ENCODE measurements around the gene TUBB2A. TPM values are rescaled to one million over a fixed set of nuclear protein-coding genes. Genes with fewer than 3 reads are reported as not detected.
A peak's percentile ranks its signal among the peaks of the same experiment; 100 is the strongest.

TUBB2A gene
- total RNA-seq, 1 experiment from 2014 or later = 33.3 TPM

DNA sequence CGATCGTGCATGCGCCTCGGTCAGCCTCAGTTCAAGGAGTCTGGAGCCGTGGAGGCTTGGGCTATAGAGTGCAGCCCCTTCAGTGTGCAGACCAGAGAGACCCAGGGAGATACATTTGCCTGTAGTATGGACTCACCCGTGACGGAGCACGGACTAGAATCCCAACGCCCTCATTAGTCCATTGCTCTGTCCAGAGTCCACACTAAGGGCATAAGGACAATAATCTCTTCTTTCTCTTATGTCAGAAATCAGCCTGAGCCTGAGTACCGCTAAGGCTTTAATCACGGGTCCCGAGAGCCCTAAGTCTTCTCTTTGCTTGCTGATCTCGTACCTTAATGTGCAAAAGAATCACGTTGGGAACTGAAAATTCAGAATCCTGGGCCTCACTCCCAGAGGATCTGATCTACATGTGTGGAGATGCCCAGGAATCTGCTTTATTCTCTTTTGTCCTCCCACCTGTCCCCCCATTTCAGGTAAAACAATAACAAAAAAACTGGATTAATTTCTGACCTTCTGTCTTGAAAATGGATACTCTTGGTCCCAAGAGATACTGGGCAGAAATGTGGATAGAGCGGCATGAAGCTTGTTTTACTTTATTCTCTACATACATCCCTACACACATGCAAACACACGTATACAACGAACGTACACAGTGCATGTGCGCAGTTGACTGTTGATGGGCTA lies 38.2 kb downstream of the TUBB2A start:
- in situ Hi-C loops (cut with HindIII; ENCODE audit: low pct_unique_long_range_greater_than_20kb, low sequenced_read_pairs) (no loop called here), intact Hi-C loops (cut with micrococcal nuclease; ENCODE audit: unreplicated experiment) (no loop called here)
- H3K4me3 ChIP-seq (ENCODE audit: low read depth in 2 of 2, low read length in 2 of 2) = peak overlapping the region; percentile 72 to 96

DNA sequence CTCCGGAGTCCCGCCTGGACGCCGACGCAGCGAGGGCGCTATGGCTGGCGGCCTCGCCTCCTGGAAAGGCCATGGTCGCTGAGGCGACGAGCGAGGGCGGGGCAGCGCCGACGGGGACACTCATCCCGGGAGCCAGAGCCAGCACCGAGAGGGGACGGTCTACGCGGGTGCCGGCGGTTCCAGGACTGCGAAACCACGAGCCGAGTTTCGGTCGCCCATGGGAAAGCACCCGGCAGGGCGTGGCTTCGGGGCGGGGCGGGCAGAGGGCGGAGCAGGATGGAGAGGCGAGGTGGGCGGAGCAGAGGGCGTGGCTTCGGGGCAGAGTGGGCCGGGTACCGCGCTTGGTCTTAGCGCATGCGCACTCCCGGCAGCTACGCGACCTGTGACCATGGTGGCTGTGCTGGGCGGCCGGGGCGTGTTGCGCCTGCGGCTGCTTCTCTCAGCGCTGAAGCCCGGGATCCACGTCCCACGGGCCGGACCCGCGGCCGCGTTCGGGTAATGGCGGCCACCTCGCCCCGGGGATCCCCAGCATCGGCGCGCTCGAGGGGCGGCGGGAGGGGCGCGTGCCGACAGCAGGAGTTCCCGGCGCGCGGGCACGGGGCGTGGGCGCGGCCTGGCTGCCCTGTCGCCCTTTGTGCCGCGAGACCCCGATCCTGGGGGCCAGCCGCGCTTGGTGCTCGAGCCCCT lies 38.8 kb downstream of the TUBB2A start, which contains the start of gene BPHL:
Gene BPHL, plus strand, starts transcription at position 359 of the 687 bp plus-strand sequence. Its CDS starts 30 bp downstream, at position 389.
- Histone ChIP-seq H3K4me1 (ENCODE audit: control insufficient read depth, insufficient read depth, low read length) (peaks cover 4% of the 10 kb centered on the region; the same call in 1 of the 2 replicates), H3K9me3 (ENCODE audit: control insufficient read depth, insufficient read depth, low read depth, low read length) (no peaks in the 10 kb centered on the region), H3K27me3 (ENCODE audit: control insufficient read depth, insufficient read depth, low read length) (no peaks in the 10 kb centered on the region), H3K27ac (ENCODE audit: low read length) (peak within 1 kb of the TSS; percentile 88), H3K4me3 (ENCODE audit: low read depth in 2 of 2, low read length in 2 of 2) (peak within 1 kb of the TSS; percentile 72 to 96), H3K36me3 (ENCODE audit: control insufficient read depth, insufficient read depth, low read length) (peaks cover 4% of the 10 kb centered on the region; the same call in 1 of the 2 replicates)
- intact Hi-C loops (cut with micrococcal nuclease; ENCODE audit: unreplicated experiment) (no loop called here), in situ Hi-C loops (cut with HindIII; ENCODE audit: low pct_unique_long_range_greater_than_20kb, low sequenced_read_pairs) (no loop called here)
- POLR2A ChIA-PET = no interaction called here
- peak; percentile 97 for ATAC-seq
- no TSS peak for BruUV-seq (replicated peaks)
- DNase-seq (ENCODE audit: low read depth, low spot score) = peak; percentile 56
- no peak for TF ChIP-seq TCF7L2 (IDR thresholded peaks at IDR 0.05; ENCODE audit: low read depth, low read length)
- peak; percentile 33; the same call in 1 of the 2 replicates for TF ChIP-seq SIN3A (IDR thresholded peaks at IDR 0.05; ENCODE audit: borderline replicate concordance, insufficient read depth, low read depth, low read length)
- TF ChIP-seq, protein P1, sequence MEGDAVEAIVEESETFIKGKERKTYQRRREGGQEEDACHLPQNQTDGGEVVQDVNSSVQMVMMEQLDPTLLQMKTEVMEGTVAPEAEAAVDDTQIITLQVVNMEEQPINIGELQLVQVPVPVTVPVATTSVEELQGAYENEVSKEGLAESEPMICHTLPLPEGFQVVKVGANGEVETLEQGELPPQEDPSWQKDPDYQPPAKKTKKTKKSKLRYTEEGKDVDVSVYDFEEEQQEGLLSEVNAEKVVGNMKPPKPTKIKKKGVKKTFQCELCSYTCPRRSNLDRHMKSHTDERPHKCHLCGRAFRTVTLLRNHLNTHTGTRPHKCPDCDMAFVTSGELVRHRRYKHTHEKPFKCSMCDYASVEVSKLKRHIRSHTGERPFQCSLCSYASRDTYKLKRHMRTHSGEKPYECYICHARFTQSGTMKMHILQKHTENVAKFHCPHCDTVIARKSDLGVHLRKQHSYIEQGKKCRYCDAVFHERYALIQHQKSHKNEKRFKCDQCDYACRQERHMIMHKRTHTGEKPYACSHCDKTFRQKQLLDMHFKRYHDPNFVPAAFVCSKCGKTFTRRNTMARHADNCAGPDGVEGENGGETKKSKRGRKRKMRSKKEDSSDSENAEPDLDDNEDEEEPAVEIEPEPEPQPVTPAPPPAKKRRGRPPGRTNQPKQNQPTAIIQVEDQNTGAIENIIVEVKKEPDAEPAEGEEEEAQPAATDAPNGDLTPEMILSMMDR (IDR thresholded peaks at IDR 0.05) = no peak
- peak; percentile 85 for TF ChIP-seq POLR2AphosphoS5 (IDR thresholded peaks at IDR 0.05; ENCODE audit: low read depth, low read length)
- TF ChIP-seq, protein P2, sequence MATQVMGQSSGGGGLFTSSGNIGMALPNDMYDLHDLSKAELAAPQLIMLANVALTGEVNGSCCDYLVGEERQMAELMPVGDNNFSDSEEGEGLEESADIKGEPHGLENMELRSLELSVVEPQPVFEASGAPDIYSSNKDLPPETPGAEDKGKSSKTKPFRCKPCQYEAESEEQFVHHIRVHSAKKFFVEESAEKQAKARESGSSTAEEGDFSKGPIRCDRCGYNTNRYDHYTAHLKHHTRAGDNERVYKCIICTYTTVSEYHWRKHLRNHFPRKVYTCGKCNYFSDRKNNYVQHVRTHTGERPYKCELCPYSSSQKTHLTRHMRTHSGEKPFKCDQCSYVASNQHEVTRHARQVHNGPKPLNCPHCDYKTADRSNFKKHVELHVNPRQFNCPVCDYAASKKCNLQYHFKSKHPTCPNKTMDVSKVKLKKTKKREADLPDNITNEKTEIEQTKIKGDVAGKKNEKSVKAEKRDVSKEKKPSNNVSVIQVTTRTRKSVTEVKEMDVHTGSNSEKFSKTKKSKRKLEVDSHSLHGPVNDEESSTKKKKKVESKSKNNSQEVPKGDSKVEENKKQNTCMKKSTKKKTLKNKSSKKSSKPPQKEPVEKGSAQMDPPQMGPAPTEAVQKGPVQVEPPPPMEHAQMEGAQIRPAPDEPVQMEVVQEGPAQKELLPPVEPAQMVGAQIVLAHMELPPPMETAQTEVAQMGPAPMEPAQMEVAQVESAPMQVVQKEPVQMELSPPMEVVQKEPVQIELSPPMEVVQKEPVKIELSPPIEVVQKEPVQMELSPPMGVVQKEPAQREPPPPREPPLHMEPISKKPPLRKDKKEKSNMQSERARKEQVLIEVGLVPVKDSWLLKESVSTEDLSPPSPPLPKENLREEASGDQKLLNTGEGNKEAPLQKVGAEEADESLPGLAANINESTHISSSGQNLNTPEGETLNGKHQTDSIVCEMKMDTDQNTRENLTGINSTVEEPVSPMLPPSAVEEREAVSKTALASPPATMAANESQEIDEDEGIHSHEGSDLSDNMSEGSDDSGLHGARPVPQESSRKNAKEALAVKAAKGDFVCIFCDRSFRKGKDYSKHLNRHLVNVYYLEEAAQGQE (IDR thresholded peaks at IDR 0.05; ENCODE audit: insufficient read depth in 1 of 2, low read depth in 2 of 2, low read length in 1 of 2) = no peak
- CTCF ChIA-PET = no interaction called here

More for the DNA sequence above, 38.2 kb downstream of the TUBB2A start:
- POLR2A ChIA-PET = no interaction called here
- Histone ChIP-seq H3K4me1 (ENCODE audit: control insufficient read depth, insufficient read depth, low read length) (peaks cover 4% of the 10 kb centered on the region; the same call in 1 of the 2 replicates), H3K36me3 (ENCODE audit: control insufficient read depth, insufficient read depth, low read length) (peaks cover 4% of the 10 kb centered on the region; the same call in 1 of the 2 replicates), H3K9me3 (ENCODE audit: control insufficient read depth, insufficient read depth, low read depth, low read length) (no peaks in the 10 kb centered on the region), H3K27ac (ENCODE audit: low read length) (peak overlapping the region; percentile 88), H3K27me3 (ENCODE audit: control insufficient read depth, insufficient read depth, low read length) (no peaks in the 10 kb centered on the region)
- CTCF ChIA-PET = no interaction called here
- DNase-seq (ENCODE audit: low read depth, low spot score) = no peak
- TSS peak; percentile 63 for BruUV-seq (replicated peaks)
- peak; percentile 63 for ATAC-seq
- TF ChIP-seq TCF7L2 (IDR thresholded peaks at IDR 0.05; ENCODE audit: low read depth, low read length) (no peak), SIN3A (IDR thresholded peaks at IDR 0.05; ENCODE audit: borderline replicate concordance, insufficient read depth, low read depth, low read length) (no peak), POLR2AphosphoS5 (IDR thresholded peaks at IDR 0.05; ENCODE audit: low read depth, low read length) (no peak)
- TF ChIP-seq, protein P1 (IDR thresholded peaks at IDR 0.05) = no peak
- TF ChIP-seq, protein P2 (IDR thresholded peaks at IDR 0.05; ENCODE audit: insufficient read depth in 1 of 2, low read depth in 2 of 2, low read length in 1 of 2) = no peak

Data from Panc1 (cell line).